Glutamatergic neuron (in vitro differentiated cells): ENCODE data around the gene BAIAP2. TPM values are rescaled to one million over a fixed set of nuclear protein-coding genes. Genes with fewer than 3 reads are reported as not detected.
A peak's percentile ranks its signal among the peaks of the same experiment; 100 is the strongest.

Source experiments
- DNase-seq: peaks from one replicate; pipeline ENCODE4 v3.0.0; 2022
- H3K27ac Mint-ChIP-seq: one replicate; pipeline ENCODE4 v1.8.0; 2020; ENCODE audit warnings: mild to moderate bottlenecking, mixed read lengths, inconsistent platforms; ENCODE audit not compliant: unreplicated experiment
- H3K27me3 Mint-ChIP-seq: one replicate; pipeline ENCODE4 v1.8.0; 2020; ENCODE audit warnings: mild to moderate bottlenecking, moderate library complexity, mixed read lengths, inconsistent platforms; ENCODE audit not compliant: unreplicated experiment
- H3K36me3 Mint-ChIP-seq: one replicate; pipeline ENCODE4 v1.8.0; 2020; ENCODE audit warnings: mild to moderate bottlenecking, mixed read lengths, inconsistent platforms; ENCODE audit not compliant: unreplicated experiment
- H3K4me1 Mint-ChIP-seq: one replicate; pipeline ENCODE4 v1.8.0; 2020; ENCODE audit warnings: mild to moderate bottlenecking, low read depth, mixed read lengths, inconsistent platforms; ENCODE audit not compliant: unreplicated experiment
- H3K4me3 Mint-ChIP-seq: one replicate; pipeline ENCODE4 v1.8.0; 2020; ENCODE audit warnings: mild to moderate bottlenecking, mixed read lengths, inconsistent platforms; ENCODE audit not compliant: unreplicated experiment
- H3K9me3 Mint-ChIP-seq: one replicate; pipeline ENCODE4 v1.8.0; 2020; ENCODE audit warnings: mild to moderate bottlenecking, moderate library complexity, mixed read lengths, inconsistent platforms; ENCODE audit not compliant: unreplicated experiment
- CTCF ChIP-seq: fragments of 200-600 bp; sonication (generic); IDR thresholded peaks from one replicate; pipeline ENCODE4 v1.5.0; 2021; ENCODE audit not compliant: partially characterized antibody, unreplicated experiment
- total RNA-seq: library from RNA; stranded (reverse); fragmentation: NEBNext Ultra II Directional; extraction: Animal tissue kit (Norgen Biotek cat#: 25700); gene quantifications from one replicate; pipeline ENCODE4 v1.2.1, GENCODE V29; 2021; ENCODE audit not compliant: unreplicated experiment

The BAIAP2 gene
- total RNA-seq, 1 donor from 2014 or later: 252 TPM

DNA sequence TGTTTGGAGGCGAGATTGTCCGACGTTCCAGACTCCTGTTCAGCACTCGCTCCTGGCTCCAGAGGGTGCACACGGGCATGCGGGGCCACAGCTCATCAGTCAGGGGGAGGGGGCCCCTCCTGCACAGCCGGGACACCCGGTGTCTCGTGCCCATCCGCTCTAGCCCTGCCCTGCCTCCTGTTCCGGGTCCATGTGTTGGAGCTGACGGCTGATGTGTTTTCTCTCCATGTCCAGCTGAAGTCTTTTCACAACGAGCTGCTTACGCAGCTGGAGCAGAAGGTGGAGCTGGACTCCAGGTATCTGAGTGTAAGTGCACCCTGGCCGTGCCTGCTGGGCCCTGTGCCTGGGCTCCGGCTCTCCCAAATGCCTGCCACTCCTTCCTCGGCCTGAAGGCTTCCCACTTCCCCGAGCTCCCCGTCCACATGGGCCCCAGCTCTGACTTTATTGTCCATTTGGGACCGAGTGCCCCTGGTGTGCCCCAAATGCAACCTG lies 50.5 kb downstream of the BAIAP2 start:
- no peak for TF ChIP-seq CTCF
- H3K27me3 Mint-ChIP-seq: peaks cover 21% of the 10 kb centered on the region
- no peak overlapping the region for H3K27ac Mint-ChIP-seq
- H3K9me3 Mint-ChIP-seq: peaks cover 17% of the 10 kb centered on the region
- DNase-seq: no peak
- H3K36me3 Mint-ChIP-seq: no peaks in the 10 kb centered on the region
- H3K4me1 Mint-ChIP-seq: peaks cover 26% of the 10 kb centered on the region
- H3K4me3 Mint-ChIP-seq: no peak overlapping the region

GRCh38 chr17:81086789-81087551 lies 52.0 kb downstream of the BAIAP2 start:
- DNase-seq: no peak
- Mint-ChIP-seq H3K4me3 (no peak overlapping the region), H3K4me1 (peaks cover 25% of the 10 kb centered on the region), H3K9me3 (peaks cover 14% of the 10 kb centered on the region), H3K27ac (no peak overlapping the region), H3K27me3 (peaks cover 19% of the 10 kb centered on the region), H3K36me3 (no peaks in the 10 kb centered on the region)
- no peak for TF ChIP-seq CTCF

- Mint-ChIP-seq H3K36me3 (no peaks in the 10 kb centered on the region), H3K4me3 (no peak overlapping the region)
- no peak for DNase-seq
Observed at GRCh38 chr17:81090361-81091136, 55.6 kb downstream of the BAIAP2 start.

DNA sequence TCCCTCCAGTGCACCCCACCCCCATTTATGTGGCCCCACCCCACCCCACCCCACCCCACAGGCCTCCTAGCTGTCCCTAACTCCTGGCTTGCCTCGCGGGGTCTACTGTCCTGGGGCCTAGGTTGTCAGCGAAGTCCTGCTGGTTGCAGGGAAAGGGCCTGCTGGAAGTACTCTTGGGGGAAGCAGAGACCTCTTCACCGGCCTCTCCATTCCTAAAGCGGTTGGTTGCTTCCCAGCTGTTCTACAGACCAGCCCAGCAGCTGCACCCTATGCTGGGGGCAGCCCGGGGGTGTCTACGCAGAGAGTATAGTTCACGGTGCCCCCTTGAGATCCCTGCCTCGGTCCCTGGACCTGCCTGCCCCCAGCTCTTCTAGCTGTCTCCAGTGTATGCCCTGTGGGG lies 56.2 kb downstream of the BAIAP2 start:
- H3K9me3 Mint-ChIP-seq: peaks cover 21% of the 10 kb centered on the region
- H3K36me3 Mint-ChIP-seq: no peaks in the 10 kb centered on the region
- no peak for DNase-seq
- no peak for TF ChIP-seq CTCF
- H3K4me1 Mint-ChIP-seq: peaks cover 30% of the 10 kb centered on the region
- peak overlapping the region; percentile 33 for H3K27ac Mint-ChIP-seq
- no peak overlapping the region for H3K4me3 Mint-ChIP-seq
- H3K27me3 Mint-ChIP-seq: peaks cover 26% of the 10 kb centered on the region

More at GRCh38 chr17:81090361-81091136, 55.6 kb downstream of the BAIAP2 start:
- peaks cover 25% of the 10 kb centered on the region for H3K27me3 Mint-ChIP-seq
- H3K9me3 Mint-ChIP-seq: peaks cover 21% of the 10 kb centered on the region
- TF ChIP-seq CTCF: no peak
- peaks cover 24% of the 10 kb centered on the region for H3K4me1 Mint-ChIP-seq
- H3K27ac Mint-ChIP-seq: peak overlapping the region; percentile 22
